ENCODE results near the gene CLEC17A. TPM values are rescaled to one million over a fixed set of nuclear protein-coding genes. Genes with fewer than 3 reads are reported as not detected.

The CLEC17A gene
- total and polyA plus RNA-seq, 2 of the 8 experiments (the other 6 are each of a cell fraction or from before 2014, with no cell fraction given): not detected

DNA sequence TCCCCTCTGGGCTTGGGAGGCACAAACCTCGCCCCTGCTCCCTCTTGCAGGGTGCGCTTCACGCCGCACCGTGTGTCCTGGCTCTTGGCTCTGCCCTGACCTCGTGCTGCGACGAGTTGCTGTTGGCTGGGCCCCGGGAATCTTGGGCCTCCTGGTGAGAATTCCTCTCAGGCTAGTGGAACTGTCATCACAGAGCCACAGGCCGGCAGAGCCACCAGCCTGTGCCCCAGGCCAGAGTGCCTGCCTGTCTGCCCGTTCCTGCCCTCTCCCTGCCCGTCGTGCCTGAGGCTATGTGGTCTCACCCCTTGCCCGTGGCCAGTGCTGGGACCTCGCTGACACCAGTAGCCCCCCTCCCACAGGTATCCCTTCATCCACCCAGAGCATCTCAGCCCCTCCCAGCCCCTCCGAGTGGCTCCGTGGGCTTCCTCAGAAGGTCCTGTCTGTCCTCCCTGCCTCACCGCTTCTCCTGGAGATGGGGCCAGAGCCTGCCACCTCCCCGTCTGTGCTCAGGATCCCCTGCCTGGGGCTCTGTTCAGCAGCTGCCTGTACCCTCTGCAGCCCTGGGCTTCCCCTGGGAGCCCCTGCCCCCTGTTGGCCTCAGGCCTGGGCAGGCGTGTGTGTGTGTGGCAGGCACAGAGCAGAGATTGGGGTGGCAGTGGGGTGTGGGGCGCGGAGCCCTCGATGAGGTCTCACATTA, 24.4 kb upstream of the CLEC17A start:
- no peaks in the 10 kb centered on the region for H3K27me3 ChIP-seq (replicated peaks in 1 of 4; ENCODE audit: control insufficient read depth in 3 of 4, extremely low read depth in 1 of 4, insufficient read depth in 3 of 4, low read length in 3 of 4)
- no peak overlapping the region for H3K9ac ChIP-seq (replicated peaks in 1 of 4; ENCODE audit: extremely low read depth in 1 of 4, low read depth in 3 of 4, low read length in 3 of 4)
- FAIRE-seq (no peak), DNase-seq (ENCODE audit: low read depth in 1 of 2, low spot score in 2 of 2) (peak in 1 of 2 experiments; percentile 47)
- H2AFZ ChIP-seq (ENCODE audit: low read length): no peak overlapping the region
- H3K27ac ChIP-seq (ENCODE audit: low read depth, low read length): no peak overlapping the region
- H3K56ac ChIP-seq (replicated peaks; ENCODE audit: insufficient read length, low read depth, low read length): no peak overlapping the region
- H2BK12ac ChIP-seq (ENCODE audit: low read depth, low read length): peak overlapping the region; percentile 7; the same call in 1 of the 2 replicates
- no peak overlapping the region for H3K4ac ChIP-seq (replicated peaks; ENCODE audit: insufficient read length, low read depth, low read length)
- H3K36me3 ChIP-seq (ENCODE audit: control insufficient read depth in 2 of 4, insufficient read depth in 4 of 4, low read length in 3 of 4): no peaks in the 10 kb centered on the region
- H2BK120ac ChIP-seq (replicated peaks; ENCODE audit: low read depth, low read length): no peak overlapping the region
- H3K4me3 ChIP-seq (ENCODE audit: extremely low read depth in 1 of 4, insufficient read depth in 2 of 4, low read depth in 3 of 4, low read length in 4 of 4): no peak overlapping the region
- no peak overlapping the region for H3K18ac ChIP-seq (ENCODE audit: extremely low read depth, low read length)
- H3K79me2 ChIP-seq (ENCODE audit: control insufficient read depth in 1 of 2, insufficient read depth in 2 of 2, low read length in 2 of 2): peaks cover 0 to 25% of the 10 kb centered on the region in 2 experiments; a peak in 1 of 4 replicates
- no peaks in the 10 kb centered on the region for H3K23me2 ChIP-seq (ENCODE audit: low read depth, low read length)
- no peak overlapping the region for H2BK20ac ChIP-seq (ENCODE audit: low read length)
- peaks cover 4 to 14% of the 10 kb centered on the region in 2 experiments for H4K20me1 ChIP-seq (replicated peaks in 1 of 2; ENCODE audit: control insufficient read depth in 1 of 2, insufficient read depth in 2 of 2, low read length in 2 of 2)
- 0 out of 2 replicates have a peak overlapping the region, but pooled peaks have one; percentile 8 for H2AK5ac ChIP-seq (ENCODE audit: low read depth, low read length)
- POLR2A ChIA-PET (ENCODE audit: partially characterized antibody): interaction anchor here (1.6 kb wide), 1 partner anchor 13 kb away, joined by 4 read pairs; the partner anchor contains the start of gene NDUFB7
- H3K4me2 ChIP-seq (ENCODE audit: insufficient read depth in 1 of 2, low read depth in 2 of 2, low read length in 2 of 2): no peak overlapping the region
- no peak overlapping the region for H4K91ac ChIP-seq (replicated peaks; ENCODE audit: insufficient read length, low read length)
- H4K8ac ChIP-seq (ENCODE audit: extremely low read depth, insufficient read depth, low read length): peak overlapping the region; percentile 74; the same call in 1 of the 2 replicates
- H3K14ac ChIP-seq (ENCODE audit: insufficient read length): no peak overlapping the region
- no peak overlapping the region for H2BK15ac ChIP-seq (ENCODE audit: low read length)
- CTCF ChIA-PET (ENCODE audit: partially characterized antibody): interaction anchor here (6.3 kb wide), 1 partner anchor 13 kb away, joined by 47 read pairs; the partner anchor contains the start of gene NDUFB7
- peaks cover 0 to 42% (median 34%) of the 10 kb centered on the region in 4 experiments; a peak in 6 of 7 replicates for H3K4me1 ChIP-seq (replicated peaks in 1 of 4; ENCODE audit: control insufficient read depth in 3 of 4, insufficient read depth in 4 of 4, low read length in 3 of 4)
- WGBS, 2 experiments (ENCODE audit: extremely low coverage in 1 of 2, insufficient coverage in 1 of 2, insufficient read length in 1 of 2, insufficient replicate concordance in 2 of 2, low coverage in 1 of 2, low lambda C conversion rate in 2 of 2, missing lambda C conversion rate in 1 of 2): 82% methylated on average over 23 of the region's 23 CpGs; no CpG with 5 or more reads in 1 of the 2 experiments
- H3K23ac ChIP-seq (ENCODE audit: insufficient read length): no peak overlapping the region
- peaks cover 10% of the 10 kb centered on the region for H3K79me1 ChIP-seq (ENCODE audit: low read depth, low read length)
- no peaks in the 10 kb centered on the region for H3K9me3 ChIP-seq (ENCODE audit: insufficient read depth in 2 of 2, low read depth in 1 of 2, low read length in 1 of 2)
- no peak overlapping the region for H2BK5ac ChIP-seq (ENCODE audit: low read depth, low read length)
- H4K5ac ChIP-seq (ENCODE audit: insufficient read length, low read depth, low read length): no peak overlapping the region
- TF ChIP-seq CTBP2 (IDR thresholded peaks at IDR 0.05; ENCODE audit: borderline replicate concordance, insufficient read depth, insufficient read length, low read length) (no peak), POLR2A (IDR thresholded peaks at IDR 0.05; ENCODE audit: control extremely low read depth in 1 of 2, low read depth in 2 of 2, low read length in 2 of 2) (no peak), TAF7 (optimal IDR thresholded peaks at IDR 0.05; ENCODE audit: borderline replicate concordance, low read depth, low read length) (no peak), HDAC2 (IDR thresholded peaks at IDR 0.05; ENCODE audit: borderline replicate concordance in 1 of 2, low read depth in 2 of 2, low read length in 2 of 2) (no peak), EP300 (IDR thresholded peaks at IDR 0.05; ENCODE audit: borderline replicate concordance in 1 of 2, low read depth in 2 of 2, low read length in 2 of 2) (no peak), CREB1 (IDR thresholded peaks at IDR 0.05) (no peak), SIN3A (conservative IDR thresholded peaks at IDR 0.05 in 1 of 2, IDR thresholded peaks at IDR 0.05 in 1 of 2; ENCODE audit: low read depth in 1 of 2, low read length in 2 of 2) (no peak), TCF12 (IDR thresholded peaks at IDR 0.05; ENCODE audit: low read depth, low read length) (no peak), CBX8 (IDR thresholded peaks at IDR 0.05; ENCODE audit: borderline replicate concordance, low read depth, low read length) (no peak), SP1 (IDR thresholded peaks at IDR 0.05; ENCODE audit: low read depth, low read length) (no peak), TAF1 (IDR thresholded peaks at IDR 0.05; ENCODE audit: low read depth, low read length) (no peak)
